PC-9 (cell line): Measurements from ENCODE around the gene STUB1.

Source experiments
- CTCF ChIP-seq: fragments of 200-600 bp; sonication (generic); conservative IDR thresholded peaks from 2 replicates; pipeline ENCODE4 v1.6.1; 2017; ENCODE audit warnings: mixed run types, antibody characterized with exemption, mild to moderate bottlenecking, moderate library complexity
- EZH2 ChIP-seq: fragments of 200-600 bp; sonication (generic); IDR thresholded peaks from 2 replicates; pipeline ENCODE4 v1.8.0; 2017; ENCODE audit warnings: antibody characterized with exemption, low read depth

GRCh38 chr16:679814-680624 lies at the start of gene STUB1:
- TF ChIP-seq EZH2 (no peak), CTCF (no peak)
